Caco-2 (cell line): Measurements from ENCODE around the gene SPECC1L. TPM values are rescaled to one million over a fixed set of nuclear protein-coding genes. Genes with fewer than 3 reads are reported as not detected.

Experiments
- BruUV-seq: library from RNA; stranded (reverse); fragments of 400-500 nt; replicated peaks from 2 replicates; lab custom pipeline; 2021; lab: Mats Ljungman, UMichigan
- CTCF ChIA-PET: fragments of 300-600 bp; sonication (Branson Sonifier 250); formaldehyde crosslinking; loops from one replicate; lab custom pipeline; 2022; ENCODE audit warnings: antibody characterized with exemption; lab: Charles Lee
- POLR2A ChIA-PET: fragments of 300-600 bp; sonication (Branson Sonifier 250); formaldehyde crosslinking; loops from one replicate; lab custom pipeline; 2022; ENCODE audit warnings: antibody characterized with exemption; lab: Charles Lee
- DNase-seq, 2 experiments: peaks; one replicate each; pipeline versions ENCODE4 v3.0.0 to v3.0.0-alpha.2; 2020 to 2022
- H3K27me3 ChIP-seq: replicated peaks from 2 replicates; pipeline ENCODE4 v1.6.0; 2011; ENCODE audit warnings: low read length; ENCODE audit not compliant: control insufficient read depth, insufficient read depth
- H3K36me3 ChIP-seq: 2 replicates; pipeline ENCODE4 v1.5.1; 2011; ENCODE audit warnings: low read length; ENCODE audit not compliant: control insufficient read depth, insufficient read depth
- H3K4me1 ChIP-seq: fragments of 250-450 bp; sonication (Bioruptor Pico); 2 replicates; pipeline ENCODE4 v1.5.1; 2020; ENCODE audit warnings: mild to moderate bottlenecking
- H3K4me3 ChIP-seq: 2 replicates; pipeline ENCODE4 v1.5.1; 2011; ENCODE audit warnings: low read depth, mild to moderate bottlenecking, control low read depth, low read length
- H3K9me3 ChIP-seq: fragments of 250-450 bp; sonication (Bioruptor Pico); 2 replicates; pipeline ENCODE4 v1.5.1; 2020; ENCODE audit warnings: mild to moderate bottlenecking, moderate library complexity
- H3K27ac Mint-ChIP-seq: one replicate; pipeline ENCODE4 v1.8.0; 2022; ENCODE audit warnings: mixed read lengths; ENCODE audit not compliant: unreplicated experiment
- H3K27me3 Mint-ChIP-seq: one replicate; pipeline ENCODE4 v1.8.0; 2022; ENCODE audit warnings: mixed read lengths; ENCODE audit not compliant: insufficient read depth, unreplicated experiment
- H3K36me3 Mint-ChIP-seq: one replicate; pipeline ENCODE4 v1.8.0; 2022; ENCODE audit warnings: mild to moderate bottlenecking, mixed read lengths; ENCODE audit not compliant: insufficient read depth, unreplicated experiment
- H3K4me1 Mint-ChIP-seq: one replicate; pipeline ENCODE4 v1.8.0; 2022; ENCODE audit warnings: low read depth, mixed read lengths; ENCODE audit not compliant: unreplicated experiment
- H3K4me3 Mint-ChIP-seq: one replicate; pipeline ENCODE4 v1.8.0; 2022; ENCODE audit warnings: mild to moderate bottlenecking, moderate library complexity, mixed read lengths; ENCODE audit not compliant: unreplicated experiment
- H3K9me3 Mint-ChIP-seq: one replicate; pipeline ENCODE4 v1.8.0; 2022; ENCODE audit warnings: mixed read lengths; ENCODE audit not compliant: unreplicated experiment
- CTCF ChIP-seq, 2 experiments: fragments of 200-600 bp in 1 of 2; IDR thresholded peaks; 1 replicate in 1 of 2; 2 replicates in 1 of 2; pipeline versions ENCODE4 v1.5.1 to v1.8.0; 2011 to 2022; ENCODE audit warnings: antibody characterized with exemption in 1 of 2, control low read depth in 1 of 2, inconsistent platforms in 1 of 2, low read depth in 1 of 2, low read length in 1 of 2, mild to moderate bottlenecking in 1 of 2, moderate library complexity in 1 of 2; ENCODE audit not compliant: insufficient read depth in 1 of 2, severe bottlenecking in 1 of 2, unreplicated experiment in 1 of 2
- intact Hi-C: fragments of 100-400 bp; cut with micrococcal nuclease; formaldehyde crosslinking; loops from one replicate; pipeline ENCODE4 v1.10.0; 2022; ENCODE audit not compliant: unreplicated experiment
- total RNA-seq: library from RNA; stranded (reverse); gene quantifications from 2 replicates; pipeline ENCODE4 v1.2.3, GENCODE V29; 2022

SPECC1L gene
- total RNA-seq, 1 experiment from 2014 or later, result 72.8 TPM

- no peak for DNase-seq
- H3K27me3 Mint-ChIP-seq, result no peaks in the 10 kb centered on the region
- POLR2A ChIA-PET, result no interaction called here
Measured at GRCh38 chr22:24434471-24435322, 164.1 kb downstream of the SPECC1L start.

GRCh38 chr22:24435323-24435645, 164.7 kb downstream of the SPECC1L start:
- Histone ChIP-seq H3K9me3 (no peaks in the 10 kb centered on the region), H3K36me3 (peaks cover 4% of the 10 kb centered on the region; the same call in 1 of the 2 replicates), H3K4me3 (no peak overlapping the region), H3K4me1 (no peaks in the 10 kb centered on the region), H3K27me3 (no peaks in the 10 kb centered on the region)
- Mint-ChIP-seq H3K36me3 (peaks cover 25% of the 10 kb centered on the region), H3K4me3 (no peak overlapping the region), H3K4me1 (no peaks in the 10 kb centered on the region), H3K27ac (no peak overlapping the region), H3K9me3 (no peaks in the 10 kb centered on the region), H3K27me3 (no peaks in the 10 kb centered on the region)
- no peak for TF ChIP-seq CTCF (IDR thresholded peaks at IDR 0.05; ENCODE audit: insufficient read depth in 1 of 2, low read depth in 1 of 2, low read length in 1 of 2, severe bottlenecking in 1 of 2, unreplicated experiment in 1 of 2)
- intact Hi-C loops, result no loop called here
- POLR2A ChIA-PET, result no interaction called here
- CTCF ChIA-PET, result interaction anchor here (0.7 to 1.2 kb wide), 2 partner anchors 10 to 86 kb away, joined by 3 read pairs; no protein-coding TSS in a partner anchor
- BruUV-seq, result no TSS peak
- DNase-seq, result no peak

More at GRCh38 chr22:24434471-24435322, 164.1 kb downstream of the SPECC1L start:
- H3K9me3 Mint-ChIP-seq, result no peaks in the 10 kb centered on the region
- Histone ChIP-seq H3K9me3 (no peaks in the 10 kb centered on the region), H3K36me3 (peaks cover 4% of the 10 kb centered on the region; the same call in 1 of the 2 replicates), H3K27me3 (no peaks in the 10 kb centered on the region), H3K4me1 (no peaks in the 10 kb centered on the region), H3K4me3 (no peak overlapping the region)
- CTCF ChIA-PET, result interaction anchor here (0.7 to 1.2 kb wide), 2 partner anchors 9 to 87 kb away, joined by 3 read pairs; no protein-coding TSS in a partner anchor
- H3K36me3 Mint-ChIP-seq, result peaks cover 25% of the 10 kb centered on the region
- BruUV-seq, result no TSS peak
- H3K4me3 Mint-ChIP-seq, result no peak overlapping the region
- no peak for TF ChIP-seq CTCF (IDR thresholded peaks at IDR 0.05; ENCODE audit: insufficient read depth in 1 of 2, low read depth in 1 of 2, low read length in 1 of 2, severe bottlenecking in 1 of 2, unreplicated experiment in 1 of 2)
- intact Hi-C loops, result no loop called here
- peak overlapping the region; percentile 50 for H3K27ac Mint-ChIP-seq
- no peaks in the 10 kb centered on the region for H3K4me1 Mint-ChIP-seq

GRCh38 chr22:24435861-24436371, 165.3 kb downstream of the SPECC1L start:
- Mint-ChIP-seq H3K36me3 (peaks cover 32% of the 10 kb centered on the region), H3K27ac (no peak overlapping the region), H3K9me3 (no peaks in the 10 kb centered on the region), H3K4me3 (no peak overlapping the region), H3K4me1 (no peaks in the 10 kb centered on the region), H3K27me3 (no peaks in the 10 kb centered on the region)
- no peaks in the 10 kb centered on the region for H3K9me3 ChIP-seq
- no peak for DNase-seq
- no peaks in the 10 kb centered on the region for H3K4me1 ChIP-seq
- H3K27me3 ChIP-seq, result no peaks in the 10 kb centered on the region
- no TSS peak for BruUV-seq
- H3K4me3 ChIP-seq, result no peak overlapping the region
- peaks cover 4% of the 10 kb centered on the region; the same call in 1 of the 2 replicates for H3K36me3 ChIP-seq
- intact Hi-C loops, result no loop called here
- ChIA-PET CTCF (interaction anchor here (0.7 to 1.2 kb wide), 2 partner anchors 10 to 86 kb away, joined by 3 read pairs; no protein-coding TSS in a partner anchor), POLR2A (no interaction called here)
- no peak for TF ChIP-seq CTCF (IDR thresholded peaks at IDR 0.05; ENCODE audit: insufficient read depth in 1 of 2, low read depth in 1 of 2, low read length in 1 of 2, severe bottlenecking in 1 of 2, unreplicated experiment in 1 of 2)
